Subcutaneous adipose tissue (tissue), 4 donors: ENCODE data around the gene FAM83G. TPM values are rescaled to one million over a fixed set of nuclear protein-coding genes. Genes with fewer than 3 reads are reported as not detected.

Experiments used
- small RNA-seq: library from RNA; depleted of rRNA; stranded (forward); fragments of <200 nt; gene quantifications from one replicate; pipeline ENCODE3, GENCODE V24; 2016
- total RNA-seq, 4 donors: library from RNA; depleted of rRNA; stranded (reverse); fragments of >200 nt; gene quantifications; one replicate each; pipeline ENCODE4 v1.1.0, GENCODE V29; 2016
- TF ChIP-seq, protein P1 (sequence below): fragments of 450-650 bp; IDR thresholded peaks from one replicate; pipeline ENCODE4 v1.5.1; 2016; ENCODE audit warnings: low read depth, mild to moderate bottlenecking, control low read depth, antibody characterized with exemption, moderate library complexity

FAM83G gene
- total RNA-seq, 4 donors from 2014 or later, result 1.1 to 5.5 (median 2.9) TPM

GRCh38 chr17:18921485-18921884 is 83.1 kb downstream of the FAM83G start:
- TF ChIP-seq, protein P1, sequence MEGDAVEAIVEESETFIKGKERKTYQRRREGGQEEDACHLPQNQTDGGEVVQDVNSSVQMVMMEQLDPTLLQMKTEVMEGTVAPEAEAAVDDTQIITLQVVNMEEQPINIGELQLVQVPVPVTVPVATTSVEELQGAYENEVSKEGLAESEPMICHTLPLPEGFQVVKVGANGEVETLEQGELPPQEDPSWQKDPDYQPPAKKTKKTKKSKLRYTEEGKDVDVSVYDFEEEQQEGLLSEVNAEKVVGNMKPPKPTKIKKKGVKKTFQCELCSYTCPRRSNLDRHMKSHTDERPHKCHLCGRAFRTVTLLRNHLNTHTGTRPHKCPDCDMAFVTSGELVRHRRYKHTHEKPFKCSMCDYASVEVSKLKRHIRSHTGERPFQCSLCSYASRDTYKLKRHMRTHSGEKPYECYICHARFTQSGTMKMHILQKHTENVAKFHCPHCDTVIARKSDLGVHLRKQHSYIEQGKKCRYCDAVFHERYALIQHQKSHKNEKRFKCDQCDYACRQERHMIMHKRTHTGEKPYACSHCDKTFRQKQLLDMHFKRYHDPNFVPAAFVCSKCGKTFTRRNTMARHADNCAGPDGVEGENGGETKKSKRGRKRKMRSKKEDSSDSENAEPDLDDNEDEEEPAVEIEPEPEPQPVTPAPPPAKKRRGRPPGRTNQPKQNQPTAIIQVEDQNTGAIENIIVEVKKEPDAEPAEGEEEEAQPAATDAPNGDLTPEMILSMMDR, result no peak

GRCh38 chr17:18920911-18921441 is 83.6 kb downstream of the FAM83G start:
- TF ChIP-seq, protein P1, result no peak

DNA sequence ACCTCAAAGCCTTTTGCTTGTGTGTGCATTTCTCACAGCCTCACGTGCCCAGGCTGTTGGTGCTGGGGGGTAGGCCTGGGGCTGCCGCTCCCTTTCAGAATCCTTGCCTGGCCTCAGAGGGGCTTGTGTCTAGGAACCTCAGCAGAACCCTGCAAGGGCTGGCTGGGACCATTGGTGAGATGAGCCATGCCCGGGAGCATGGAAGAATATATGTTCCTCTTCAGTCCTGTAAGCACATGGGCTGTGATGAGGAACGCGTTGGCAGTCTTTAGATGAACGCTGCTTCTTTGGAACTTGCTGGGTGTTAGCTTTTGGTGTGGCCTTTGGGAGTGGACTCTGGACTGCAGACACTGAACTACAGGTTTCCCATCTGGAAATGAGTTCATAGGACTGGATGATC is 84.6 kb downstream of the FAM83G start:
- TF ChIP-seq, protein P1, result no peak

Small RNA genes within 50 kb of the gene (small RNA-seq; reads per million reads assigned to genes)
- gene AC090286.3, result not detected
- gene RF00324, result not detected

Other genes with a start within 250 kb of the FAM83G start
- gene TVP23B, start 223.6 kb downstream of the FAM83G start, total RNA-seq, result 10 to 100 TPM; 30.0 to 64.9 (median 42.5) TPM
- 10 to 100 TPM; 12.6 to 45.4 (median 16.7) TPM for gene PRPSAP2, start 146.6 kb downstream of the FAM83G start, total RNA-seq
- gene SLC5A10, start 52.6 kb downstream of the FAM83G start, total RNA-seq, result under 1 TPM in 1 of 4 donors, not detected in 3; 0.19 TPM
- gene GRAP, start 42.2 kb upstream of the FAM83G start, total RNA-seq, result 1 to 10 TPM; 2.4 to 8.1 (median 4.8) TPM
- gene GRAPL, start 122.8 kb upstream of the FAM83G start, total RNA-seq, result 1 to 10 TPM; 1.2 to 7.2 (median 3.4) TPM
- 10 to 100 TPM; 20.4 to 39.0 (median 31.6) TPM for gene EPN2, start 232.6 kb upstream of the FAM83G start, total RNA-seq